Skin epidermis (tissue), 12 donors: ENCODE data around the gene LOX.
A peak's percentile ranks its signal among the peaks of the same experiment; 100 is the strongest.

Source experiments
- H3K27ac ChIP-seq, 21 experiments: fragments of 200-600 bp; sonication (generic) in 11 of 21; one replicate each; pipeline ENCODE4 v1.5.0; 2020; ENCODE audit warnings: mild to moderate bottlenecking in 3 of 21, inconsistent platforms in 2 of 21, moderate library complexity in 2 of 21
- H3K4me3 ChIP-seq, 7 experiments: fragments of 200-600 bp; sonication (generic) in 2 of 7; one replicate each; pipeline ENCODE4 v1.5.0; 2020; ENCODE audit warnings: inconsistent platforms in 2 of 7, mild to moderate bottlenecking in 2 of 7, moderate library complexity in 1 of 7

LOX gene, protein sequence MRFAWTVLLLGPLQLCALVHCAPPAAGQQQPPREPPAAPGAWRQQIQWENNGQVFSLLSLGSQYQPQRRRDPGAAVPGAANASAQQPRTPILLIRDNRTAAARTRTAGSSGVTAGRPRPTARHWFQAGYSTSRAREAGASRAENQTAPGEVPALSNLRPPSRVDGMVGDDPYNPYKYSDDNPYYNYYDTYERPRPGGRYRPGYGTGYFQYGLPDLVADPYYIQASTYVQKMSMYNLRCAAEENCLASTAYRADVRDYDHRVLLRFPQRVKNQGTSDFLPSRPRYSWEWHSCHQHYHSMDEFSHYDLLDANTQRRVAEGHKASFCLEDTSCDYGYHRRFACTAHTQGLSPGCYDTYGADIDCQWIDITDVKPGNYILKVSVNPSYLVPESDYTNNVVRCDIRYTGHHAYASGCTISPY

GRCh38 chr5:122078116-122079110, at the start of gene LOX:
LOX (minus strand) TSS chr5:122078259; CDS start chr5:122077985, 274 bp downstream.
- Histone ChIP-seq H3K4me3 (peak within 1 kb of the TSS; percentile 42 to 63 (median 52)), H3K27ac (peak within 1 kb of the TSS in 20 of 21 experiments; percentile 19 to 92 (median 66))

- H3K4me3 ChIP-seq = no peak overlapping the region
- H3K27ac ChIP-seq = peak overlapping the region in 16 of 21 experiments; percentile 12 to 82 (median 64)
Measured at GRCh38 chr5:122126756-122127321, 48.8 kb upstream of the LOX start.

DNA sequence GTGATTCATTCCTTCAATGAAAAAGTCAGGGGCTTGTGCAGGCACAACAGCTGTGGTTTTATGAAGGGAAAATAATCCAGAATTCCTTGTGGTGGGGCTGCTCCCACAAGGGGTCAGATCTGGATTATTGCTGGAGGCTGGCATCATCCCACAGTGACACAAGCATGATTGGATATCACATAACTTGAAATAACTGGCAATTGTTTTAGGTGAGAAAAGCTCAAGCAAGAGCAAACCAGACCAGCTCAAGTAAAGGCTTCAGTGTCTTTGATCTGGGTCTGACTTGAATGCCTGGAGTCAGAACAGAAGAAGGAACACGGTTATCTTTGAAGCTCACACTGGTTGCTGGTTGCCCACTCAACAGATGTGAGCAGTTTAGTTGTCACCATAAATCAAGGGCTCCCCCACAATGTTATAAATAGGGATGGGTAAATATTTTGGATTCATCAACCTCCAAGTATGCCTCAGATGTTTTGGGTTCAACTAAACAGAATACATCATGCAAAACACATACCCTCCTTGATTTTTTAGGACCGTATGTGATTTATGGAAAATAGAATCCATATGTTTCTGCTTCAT, 48.2 kb upstream of the LOX start:
- H3K27ac ChIP-seq = peak overlapping the region in 8 of 21 experiments; percentile 12 to 82 (median 68)
- no peak overlapping the region for H3K4me3 ChIP-seq

GRCh38 chr5:122124766-122125165, 46.7 kb upstream of the LOX start:
- H3K4me3 ChIP-seq = no peak overlapping the region
- peak overlapping the region in 1 of 21 experiments; percentile 82 for H3K27ac ChIP-seq

DNA sequence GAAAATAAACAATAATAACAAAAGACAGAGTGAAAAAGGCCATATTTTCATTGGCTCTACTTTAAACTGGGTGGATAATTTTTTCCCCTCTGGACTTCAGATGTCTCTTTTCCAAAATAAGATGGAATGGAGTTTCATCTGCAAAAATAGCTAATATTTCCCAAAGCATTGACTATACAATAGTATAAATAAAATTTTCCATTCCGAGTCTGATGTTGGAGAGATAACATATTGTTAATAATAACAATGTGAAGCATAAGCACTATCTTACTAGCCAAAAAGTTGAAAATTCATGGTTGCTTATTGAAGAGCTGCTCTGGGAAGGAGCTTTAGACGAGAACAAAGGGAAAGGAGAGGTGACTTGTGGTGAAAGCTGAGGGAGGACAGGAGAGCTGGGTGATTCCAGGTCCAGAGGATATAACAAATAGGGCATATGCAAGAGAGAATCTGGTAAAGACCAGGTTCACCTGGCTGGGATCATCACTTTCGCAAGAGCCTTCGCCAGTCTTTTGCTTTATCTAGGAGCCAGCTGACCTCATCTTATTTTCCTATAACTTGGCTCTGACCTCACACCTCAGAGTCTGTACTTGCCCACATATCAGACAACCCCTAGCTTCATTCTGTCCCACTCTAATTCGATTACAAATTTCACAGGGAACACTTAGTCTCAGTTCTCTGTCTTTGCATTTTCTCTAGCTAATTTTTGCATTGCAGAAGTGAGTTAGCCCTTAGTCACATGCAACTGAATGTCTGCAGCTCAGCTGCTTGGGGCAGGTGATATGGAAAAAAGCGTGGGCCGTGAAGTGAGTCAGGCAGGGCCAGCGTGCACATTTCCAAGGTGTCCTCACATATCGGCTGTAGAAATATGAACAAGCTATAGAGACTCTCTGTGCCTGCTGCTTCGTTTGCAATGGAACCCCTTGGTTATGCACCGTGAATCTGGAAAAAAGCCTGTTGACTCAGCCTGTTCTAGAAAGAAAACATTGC, 43.7 kb upstream of the LOX start:
- Histone ChIP-seq H3K27ac (peak overlapping the region in 11 of 21 experiments; percentile 16 to 75 (median 49)), H3K4me3 (no peak overlapping the region)

DNA sequence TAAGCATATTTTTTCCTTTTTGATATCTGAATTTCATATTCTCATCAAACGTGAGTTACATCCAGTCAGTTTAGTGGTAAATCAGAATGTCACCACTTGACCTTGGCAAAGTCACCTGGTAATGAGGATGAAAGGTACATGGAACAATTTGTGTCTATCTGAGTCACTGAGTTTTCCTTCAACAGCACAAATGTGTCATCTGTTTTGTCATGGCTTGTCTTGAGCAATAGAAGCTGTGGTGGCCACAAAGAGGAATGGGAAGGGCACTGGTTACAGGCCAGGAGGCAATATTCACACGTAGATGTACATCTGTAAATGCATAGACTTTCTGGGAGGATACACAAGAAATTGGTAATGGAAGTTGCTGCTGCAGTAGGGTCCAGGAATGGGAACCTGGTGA, 42.9 kb upstream of the LOX start:
- Histone ChIP-seq H3K4me3 (no peak overlapping the region), H3K27ac (peak overlapping the region in 3 of 21 experiments; percentile 17 to 75 (median 66))

GRCh38 chr5:122120493-122120892, 42.4 kb upstream of the LOX start:
- H3K27ac ChIP-seq = peak overlapping the region in 2 of 21 experiments; percentile 8 to 75
- H3K4me3 ChIP-seq = no peak overlapping the region

DNA sequence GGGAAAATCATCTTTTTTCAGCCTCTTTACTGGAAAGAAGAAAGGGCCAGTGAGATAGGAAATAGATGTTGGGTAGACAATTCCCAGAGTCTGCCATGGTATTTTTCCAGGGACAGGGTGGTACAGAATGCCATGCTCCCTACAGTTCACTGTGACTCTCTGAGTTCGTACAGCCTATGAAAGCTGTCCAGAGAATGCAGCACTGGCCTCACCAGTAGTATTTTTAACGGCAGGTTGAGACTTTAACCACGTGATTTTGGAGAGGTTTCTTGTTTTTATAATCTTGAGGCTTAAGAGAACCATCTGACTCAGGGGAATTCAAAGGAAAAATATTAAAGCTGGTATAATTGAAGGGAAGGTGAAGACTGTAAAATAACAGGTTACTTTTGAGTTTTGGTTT, 41.1 kb upstream of the LOX start:
- Histone ChIP-seq H3K4me3 (no peak overlapping the region), H3K27ac (no peak overlapping the region)

DNA sequence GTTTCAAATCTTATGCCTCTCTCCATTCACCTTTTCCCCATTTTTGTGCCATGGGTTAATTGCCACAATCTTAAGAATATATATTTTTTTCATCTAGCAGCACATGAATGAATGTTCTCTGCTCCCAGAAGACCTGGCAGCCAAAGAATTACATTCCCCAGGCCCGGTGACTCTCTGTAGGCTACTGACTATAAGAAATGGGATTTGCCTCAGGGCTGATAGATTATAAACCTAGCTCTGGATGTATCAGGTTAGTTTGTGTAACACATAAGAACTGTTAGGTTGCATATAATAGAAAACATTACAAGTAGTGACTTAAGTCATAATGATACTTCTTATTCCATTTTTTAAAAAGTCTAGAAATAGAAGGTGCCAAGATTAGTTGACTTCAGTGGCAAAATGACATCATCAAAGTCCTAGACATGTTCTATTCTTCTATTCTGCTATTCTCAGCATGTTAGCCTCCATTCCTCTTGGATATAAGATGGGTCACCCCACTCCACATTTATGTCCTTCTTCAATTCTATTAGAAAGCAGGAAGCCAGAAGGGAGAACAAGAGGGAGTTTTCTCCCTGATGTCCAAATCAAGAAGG, 40.4 kb upstream of the LOX start:
- no peak overlapping the region for H3K4me3 ChIP-seq
- no peak overlapping the region for H3K27ac ChIP-seq

- Histone ChIP-seq H3K4me3 (no peak overlapping the region), H3K27ac (no peak overlapping the region)
Measured at GRCh38 chr5:122114501-122114900, 36.4 kb upstream of the LOX start.

- Histone ChIP-seq H3K4me3 (no peak overlapping the region), H3K27ac (no peak overlapping the region)
Measured at GRCh38 chr5:122112733-122113558, 34.9 kb upstream of the LOX start.

DNA sequence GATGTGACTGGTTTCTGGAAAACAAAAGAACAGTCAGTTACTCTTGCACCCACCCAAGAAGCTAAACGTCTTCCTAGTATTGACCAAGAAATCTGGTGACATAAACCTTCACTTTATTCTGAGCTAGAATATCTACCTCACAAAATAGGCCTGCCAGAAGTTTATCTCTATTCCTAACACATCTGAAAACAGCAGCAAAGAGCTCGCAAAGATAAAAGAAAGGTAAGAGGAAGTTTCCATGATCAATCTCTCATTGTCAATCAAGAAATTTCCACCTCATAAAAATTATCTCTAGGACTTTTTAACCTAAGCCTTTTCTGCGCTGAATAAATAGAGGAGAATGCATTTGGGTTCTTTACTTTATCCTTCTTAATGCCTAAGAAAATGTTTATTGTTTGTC, 34.0 kb upstream of the LOX start:
- Histone ChIP-seq H3K4me3 (no peak overlapping the region), H3K27ac (peak overlapping the region in 1 of 21 experiments; percentile 45)

- H3K27ac ChIP-seq = peak overlapping the region in 11 of 21 experiments; percentile 4 to 58 (median 31)
- H3K4me3 ChIP-seq = no peak overlapping the region
Measured at GRCh38 chr5:122111460-122111859, 33.4 kb upstream of the LOX start.

GRCh38 chr5:122110987-122111386, 32.9 kb upstream of the LOX start:
- Histone ChIP-seq H3K27ac (peak overlapping the region in 10 of 21 experiments; percentile 7 to 58 (median 28)), H3K4me3 (no peak overlapping the region)

GRCh38 chr5:122107016-122107415, 29.0 kb upstream of the LOX start:
- H3K27ac ChIP-seq = no peak overlapping the region
- no peak overlapping the region for H3K4me3 ChIP-seq

- no peak overlapping the region for H3K27ac ChIP-seq
- H3K4me3 ChIP-seq = no peak overlapping the region
Measured at GRCh38 chr5:122105909-122106308, 27.9 kb upstream of the LOX start.

DNA sequence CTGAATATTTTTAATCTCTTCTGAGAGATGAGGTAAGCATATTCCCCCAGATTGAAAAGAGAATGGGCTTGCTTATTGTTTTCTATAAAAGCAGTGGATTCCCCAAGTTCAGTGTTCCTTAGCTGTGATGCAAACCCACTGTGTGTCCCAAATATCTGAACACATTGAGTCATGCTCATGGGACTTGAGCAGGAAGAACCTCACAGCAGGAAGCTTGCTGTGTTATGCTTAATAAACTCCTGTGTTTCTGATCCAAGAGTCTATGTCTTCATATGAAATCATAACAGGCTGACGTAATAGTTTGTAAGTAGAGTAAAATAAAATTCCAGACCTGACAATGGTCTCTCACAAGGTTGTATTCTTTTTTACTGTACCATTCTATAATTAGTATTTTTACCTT, 24.8 kb upstream of the LOX start:
- Histone ChIP-seq H3K4me3 (no peak overlapping the region), H3K27ac (no peak overlapping the region)
